HEK293 (cell line): ENCODE data around the gene SLC25A26.
"Not testable (repeated sequence)": the region's sequence is repeated elsewhere in the genome, so short reads cannot be mapped to it uniquely, and the experiment has no call there.

ENCODE experiments used
- CTCF ChIA-PET: fragments of 350-600 bp; formaldehyde crosslinking; extraction: SDS; loops from one replicate; lab custom pipeline; 2021; ENCODE audit warnings: antibody characterized with exemption; lab: Yijun Ruan, JAX
- POLR2A ChIA-PET: fragments of 300-600 bp; formaldehyde crosslinking; extraction: SDS; loops from one replicate; lab custom pipeline; 2020; ENCODE audit warnings: antibody characterized with exemption, inconsistent platforms; lab: Yijun Ruan, JAX
- H3K27ac ChIP-seq: fragments of 200-500 bp; sonication (Bioruptor generic); 2 replicates; pipeline ENCODE4 v1.5.1; 2014; ENCODE audit warnings: low read depth, low read length, control low read depth, inconsistent platforms; ENCODE audit errors: extremely low read depth
- H3K36me3 ChIP-seq, 2 experiments: fragments of 200-500 bp in 1 of 2; sonication (Bioruptor generic) in 1 of 2; 1 replicate in 1 of 2; 2 replicates in 1 of 2; pipeline ENCODE4 v1.5.1; 2014 to 2017; ENCODE audit warnings: inconsistent platforms in 2 of 2, low read length in 2 of 2; ENCODE audit not compliant: control insufficient read depth in 2 of 2, insufficient read depth in 1 of 2
- H3K4me1 ChIP-seq: fragments of 200-500 bp; sonication (Bioruptor generic); 2 replicates; pipeline ENCODE4 v1.5.1; 2014; ENCODE audit warnings: mild to moderate bottlenecking, low read length, inconsistent platforms; ENCODE audit not compliant: control insufficient read depth, insufficient read depth
- H3K4me3 ChIP-seq: 2 replicates; pipeline ENCODE4 v1.5.1; 2011; ENCODE audit warnings: low read depth, mild to moderate bottlenecking, control low read depth, low read length, moderate library complexity
- H3K9me3 ChIP-seq: fragments of 200-500 bp; sonication (Bioruptor generic); 2 replicates; pipeline ENCODE4 v1.5.1; 2014; ENCODE audit warnings: low read depth, low read length, inconsistent platforms; ENCODE audit not compliant: control insufficient read depth, insufficient read depth
- HOXA7 ChIP-seq: sonication (generic); formaldehyde crosslinking; IDR thresholded peaks from 2 replicates; pipeline ENCODE4 v1.8.1; 2022; ENCODE audit warnings: missing genetic modification reagents, borderline replicate concordance
- IKZF3 ChIP-seq: fragments of 450-650 bp; IDR thresholded peaks from 2 replicates; pipeline ENCODE4 v1.5.0; 2018; ENCODE audit warnings: missing biosample characterization, mild to moderate bottlenecking, missing genetic modification characterization, moderate library complexity
- KLF10 ChIP-seq: fragments of 450-650 bp; IDR thresholded peaks from 2 replicates; pipeline ENCODE4 v1.5.1; 2018; ENCODE audit warnings: missing biosample characterization, mild to moderate bottlenecking, missing genetic modification characterization
- MEIS1 ChIP-seq: sonication (generic); formaldehyde crosslinking; IDR thresholded peaks from 2 replicates; pipeline ENCODE4 v1.8.1; 2022; ENCODE audit warnings: missing genetic modification reagents, mild to moderate bottlenecking, borderline replicate concordance
- OVOL3 ChIP-seq: fragments of 450-650 bp; formaldehyde crosslinking; IDR thresholded peaks from 2 replicates; pipeline ENCODE4 v1.5.1; 2016; ENCODE audit warnings: missing biosample characterization, missing genetic modification characterization
- SP3 ChIP-seq: fragments of 450-650 bp; formaldehyde crosslinking; IDR thresholded peaks from 2 replicates; pipeline ENCODE4 v1.5.1; 2016; ENCODE audit warnings: missing biosample characterization, missing genetic modification characterization
- SP7 ChIP-seq: fragments of 450-650 bp; formaldehyde crosslinking; IDR thresholded peaks from 2 replicates; pipeline ENCODE4 v1.5.1; 2016; ENCODE audit warnings: missing biosample characterization, missing genetic modification characterization
- TRIM28 ChIP-seq: IDR thresholded peaks from 2 replicates; pipeline ENCODE4 v1.6.1; 2011; ENCODE audit warnings: low read length, control low read depth, borderline replicate concordance
- ZNF10 ChIP-seq: fragments of 450-650 bp; formaldehyde crosslinking; IDR thresholded peaks from 2 replicates; pipeline ENCODE4 v1.5.1; 2017; ENCODE audit warnings: missing biosample characterization, missing genetic modification characterization
- ZNF114 ChIP-seq: fragments of 450-650 bp; formaldehyde crosslinking; IDR thresholded peaks from 2 replicates; pipeline ENCODE4 v1.5.0; 2017; ENCODE audit warnings: missing biosample characterization, missing genetic modification characterization
- ZNF146 ChIP-seq: fragments of 450-650 bp; formaldehyde crosslinking; IDR thresholded peaks from 2 replicates; pipeline ENCODE4 v1.5.1; 2016; ENCODE audit warnings: missing biosample characterization, missing genetic modification characterization
- ZNF202 ChIP-seq: fragments of 450-650 bp; formaldehyde crosslinking; IDR thresholded peaks from 2 replicates; pipeline ENCODE4 v1.5.1; 2016; ENCODE audit warnings: missing biosample characterization, missing genetic modification characterization, borderline replicate concordance
- ZNF391 ChIP-seq: fragments of 450-650 bp; formaldehyde crosslinking; IDR thresholded peaks from 2 replicates; pipeline ENCODE4 v1.5.1; 2016; ENCODE audit warnings: low read depth, missing biosample characterization, missing genetic modification characterization, borderline replicate concordance
- ZNF473 ChIP-seq: fragments of 450-650 bp; formaldehyde crosslinking; IDR thresholded peaks from 2 replicates; pipeline ENCODE4 v1.5.1; 2017; ENCODE audit warnings: missing biosample characterization, missing genetic modification characterization
- ZNF529 ChIP-seq: fragments of 450-650 bp; formaldehyde crosslinking; IDR thresholded peaks from 2 replicates; pipeline ENCODE4 v1.5.1; 2017; ENCODE audit warnings: missing genetic modification characterization, missing biosample characterization; ENCODE audit not compliant: insufficient replicate concordance
- ZNF558 ChIP-seq: fragments of 450-650 bp; formaldehyde crosslinking; IDR thresholded peaks from 2 replicates; pipeline ENCODE4 v1.5.1; 2016; ENCODE audit warnings: missing biosample characterization, missing genetic modification characterization
- ZNF624 ChIP-seq: fragments of 450-650 bp; formaldehyde crosslinking; IDR thresholded peaks from 2 replicates; pipeline ENCODE4 v1.5.1; 2017; ENCODE audit warnings: missing biosample characterization, missing genetic modification characterization
- ZNF654 ChIP-seq: fragments of 450-650 bp; formaldehyde crosslinking; IDR thresholded peaks from 2 replicates; pipeline ENCODE4 v1.5.1; 2016; ENCODE audit warnings: low read depth, missing biosample characterization, missing genetic modification characterization
- TF ChIP-seq, protein P1 (sequence below): fragments of 450-650 bp; formaldehyde crosslinking; IDR thresholded peaks from 2 replicates; pipeline ENCODE4 v1.5.1; 2016; ENCODE audit warnings: missing biosample characterization, missing genetic modification characterization
- TF ChIP-seq, protein P2 (sequence below): fragments of 450-650 bp; formaldehyde crosslinking; IDR thresholded peaks from 2 replicates; pipeline ENCODE4 v1.5.1; 2017; ENCODE audit warnings: missing biosample characterization, missing genetic modification characterization
- TF ChIP-seq, protein P3 (sequence below): fragments of 450-650 bp; formaldehyde crosslinking; IDR thresholded peaks from 2 replicates; pipeline ENCODE4 v1.5.1; 2017; ENCODE audit warnings: missing biosample characterization, missing genetic modification characterization
- TF ChIP-seq, protein P4 (sequence below): fragments of 450-650 bp; formaldehyde crosslinking; IDR thresholded peaks from 2 replicates; pipeline ENCODE4 v1.5.1; 2017; ENCODE audit warnings: missing biosample characterization, missing genetic modification characterization

SLC25A26 gene

DNA sequence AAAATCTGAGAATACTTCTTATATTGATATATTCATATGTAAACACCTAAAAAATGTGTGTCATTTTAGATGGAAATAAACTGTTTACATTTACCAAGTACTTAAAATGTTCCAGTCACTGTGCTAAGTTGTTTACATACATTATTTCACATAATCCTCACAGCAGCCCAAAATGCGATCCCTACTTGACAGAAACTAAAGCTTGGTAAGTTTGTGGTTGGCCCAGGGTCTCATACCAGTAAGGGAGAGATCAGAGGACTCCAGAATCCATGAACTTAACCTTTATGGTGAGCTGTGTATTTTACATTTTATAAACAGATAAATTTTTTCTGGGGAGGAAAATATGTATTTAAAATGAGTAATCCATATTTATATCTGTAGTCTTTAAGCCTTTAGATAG, 51.2 kb downstream of the SLC25A26 start:
- Histone ChIP-seq H3K27ac (no peak overlapping the region), H3K9me3 (no peaks in the 10 kb centered on the region), H3K4me1 (no peaks in the 10 kb centered on the region), H3K36me3 (no peaks in the 10 kb centered on the region), H3K4me3 (no peak overlapping the region)
- ChIA-PET POLR2A (no interaction called here), CTCF (interaction anchor here (1.1 to 1.8 kb wide), 6 partner anchors 18 to 550 kb away, joined by 3 to 8 read pairs (median 4); no protein-coding TSS in a partner anchor)
- TF ChIP-seq ZNF558 (tag by site-specific recombination) (no peak), TRIM28 (no peak), ZNF529 (tag by site-specific recombination) (no peak)

DNA sequence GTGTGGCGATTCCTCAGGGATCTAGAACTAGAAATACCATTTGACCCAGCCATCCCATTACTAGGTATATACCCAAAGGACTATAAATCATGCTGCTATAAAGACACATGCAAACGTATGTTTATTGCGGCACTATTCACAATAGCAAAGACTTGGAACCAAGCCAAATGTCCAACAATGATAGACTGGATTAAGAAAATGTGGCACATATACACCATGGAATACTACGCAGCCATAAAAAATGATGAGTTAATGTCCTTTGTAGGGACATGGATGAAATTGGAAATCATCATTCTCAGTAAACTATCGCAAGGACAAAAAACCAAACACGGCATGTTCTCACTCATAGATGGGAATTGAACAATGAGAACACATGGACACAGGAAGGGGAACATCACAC, 54.0 kb downstream of the SLC25A26 start:
- H3K9me3 ChIP-seq, POLR2A ChIA-PET, CTCF ChIA-PET, H3K4me3 ChIP-seq, H3K27ac ChIP-seq, H3K36me3 ChIP-seq, H3K4me1 ChIP-seq: not testable (repeated sequence)
- peak; percentile 58 for TF ChIP-seq ZNF146 (tag by site-specific recombination)

DNA sequence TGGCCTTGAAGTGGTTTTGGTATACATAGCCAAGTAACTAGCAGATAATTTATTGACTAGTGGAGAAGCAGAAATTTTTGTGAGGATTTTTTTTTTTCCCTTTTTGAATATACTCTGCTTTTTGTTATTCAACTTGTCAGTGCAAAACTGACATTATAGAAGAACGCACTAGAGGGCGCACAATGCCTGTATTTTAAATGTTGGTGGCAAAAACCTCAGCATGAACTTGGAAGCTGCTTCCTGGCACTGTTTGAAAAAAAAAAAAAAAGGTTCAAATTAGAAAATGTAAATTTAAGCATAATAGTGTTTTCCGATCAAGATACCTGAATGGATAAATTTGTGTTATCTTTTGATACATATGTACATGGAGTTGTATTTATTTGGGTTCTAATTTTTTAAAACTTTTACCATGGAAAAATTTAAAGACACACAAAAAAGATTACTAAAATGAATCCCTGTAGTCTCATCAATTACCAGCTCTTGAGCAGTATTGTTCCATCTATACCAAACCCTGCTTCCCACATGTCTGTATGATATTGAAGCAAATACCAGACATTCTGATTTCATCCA, 56.0 kb downstream of the SLC25A26 start:
- TF ChIP-seq ZNF654 (tag by site-specific recombination) (peak; percentile 67), ZNF114 (tag by site-specific recombination) (no peak)
- TF ChIP-seq, protein P1, sequence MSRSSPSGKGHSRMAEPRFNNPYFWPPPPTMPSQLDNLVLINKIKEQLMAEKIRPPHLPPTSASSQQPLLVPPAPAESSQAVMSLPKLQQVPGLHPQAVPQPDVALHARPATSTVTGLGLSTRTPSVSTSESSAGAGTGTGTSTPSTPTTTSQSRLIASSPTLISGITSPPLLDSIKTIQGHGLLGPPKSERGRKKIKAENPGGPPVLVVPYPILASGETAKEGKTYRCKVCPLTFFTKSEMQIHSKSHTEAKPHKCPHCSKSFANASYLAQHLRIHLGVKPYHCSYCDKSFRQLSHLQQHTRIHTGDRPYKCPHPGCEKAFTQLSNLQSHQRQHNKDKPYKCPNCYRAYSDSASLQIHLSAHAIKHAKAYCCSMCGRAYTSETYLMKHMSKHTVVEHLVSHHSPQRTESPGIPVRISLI (tag by site-specific recombination): peak; percentile 69; the same call in 1 of the 2 replicates
- Histone ChIP-seq H3K4me1 (no peaks in the 10 kb centered on the region), H3K27ac (no peak overlapping the region), H3K4me3 (no peak overlapping the region), H3K36me3 (no peaks in the 10 kb centered on the region; a peak in 1 of 3 replicates), H3K9me3 (no peaks in the 10 kb centered on the region)
- POLR2A ChIA-PET: interaction anchor here (0.7 kb wide), 2 partner anchors 555 to 688 kb away, joined by 4 read pairs; no protein-coding TSS in a partner anchor
- CTCF ChIA-PET: interaction anchor here (0.6 to 3.5 kb wide), 13 partner anchors 9 to 546 kb away, joined by 3 to 17 read pairs (median 4); no protein-coding TSS in a partner anchor

DNA sequence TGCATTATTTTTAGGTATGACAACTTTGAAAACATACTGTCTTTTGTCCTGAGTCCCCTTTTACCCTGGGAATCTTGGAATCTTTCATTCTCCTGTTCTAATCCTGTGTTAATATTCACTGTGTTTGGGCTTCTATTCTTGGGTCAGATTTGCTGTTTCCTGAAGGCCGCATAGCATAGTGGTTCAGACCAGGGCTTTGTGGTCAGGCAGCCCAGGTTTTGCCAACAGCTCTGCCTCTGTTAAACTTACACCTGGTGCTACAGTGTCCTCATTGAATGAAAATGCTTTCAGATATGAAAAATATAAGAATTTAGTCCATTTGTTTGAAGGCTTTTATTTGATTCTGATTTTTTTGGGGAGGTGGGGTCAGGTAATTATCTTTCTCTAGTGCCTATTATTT, 58.4 kb downstream of the SLC25A26 start:
- Histone ChIP-seq H3K4me1 (no peaks in the 10 kb centered on the region), H3K36me3 (no peaks in the 10 kb centered on the region; a peak in 1 of 3 replicates), H3K9me3 (no peaks in the 10 kb centered on the region), H3K27ac (no peak overlapping the region), H3K4me3 (no peak overlapping the region)
- ChIA-PET CTCF (interaction anchor here (0.7 to 3.5 kb wide), 4 partner anchors 98 to 543 kb away, joined by 5 to 17 read pairs (median 10); no protein-coding TSS in a partner anchor), POLR2A (no interaction called here)
- TF ChIP-seq HOXA7 (CRISPR knock-in tag) (no peak), ZNF473 (tag by site-specific recombination) (no peak), SP7 (tag by site-specific recombination) (no peak), ZNF624 (tag by site-specific recombination) (no peak), ZNF202 (tag by site-specific recombination) (no peak), ZNF10 (no peak), OVOL3 (tag by site-specific recombination) (no peak), SP3 (tag by site-specific recombination) (no peak), ZNF391 (tag by site-specific recombination) (no peak), MEIS1 (no peak), KLF10 (tag by site-specific recombination) (no peak), IKZF3 (tag by site-specific recombination) (no peak)
- TF ChIP-seq, protein P2, sequence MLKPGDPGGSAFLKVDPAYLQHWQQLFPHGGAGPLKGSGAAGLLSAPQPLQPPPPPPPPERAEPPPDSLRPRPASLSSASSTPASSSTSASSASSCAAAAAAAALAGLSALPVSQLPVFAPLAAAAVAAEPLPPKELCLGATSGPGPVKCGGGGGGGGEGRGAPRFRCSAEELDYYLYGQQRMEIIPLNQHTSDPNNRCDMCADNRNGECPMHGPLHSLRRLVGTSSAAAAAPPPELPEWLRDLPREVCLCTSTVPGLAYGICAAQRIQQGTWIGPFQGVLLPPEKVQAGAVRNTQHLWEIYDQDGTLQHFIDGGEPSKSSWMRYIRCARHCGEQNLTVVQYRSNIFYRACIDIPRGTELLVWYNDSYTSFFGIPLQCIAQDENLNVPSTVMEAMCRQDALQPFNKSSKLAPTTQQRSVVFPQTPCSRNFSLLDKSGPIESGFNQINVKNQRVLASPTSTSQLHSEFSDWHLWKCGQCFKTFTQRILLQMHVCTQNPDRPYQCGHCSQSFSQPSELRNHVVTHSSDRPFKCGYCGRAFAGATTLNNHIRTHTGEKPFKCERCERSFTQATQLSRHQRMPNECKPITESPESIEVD (tag by site-specific recombination): no peak
- TF ChIP-seq, protein P3, sequence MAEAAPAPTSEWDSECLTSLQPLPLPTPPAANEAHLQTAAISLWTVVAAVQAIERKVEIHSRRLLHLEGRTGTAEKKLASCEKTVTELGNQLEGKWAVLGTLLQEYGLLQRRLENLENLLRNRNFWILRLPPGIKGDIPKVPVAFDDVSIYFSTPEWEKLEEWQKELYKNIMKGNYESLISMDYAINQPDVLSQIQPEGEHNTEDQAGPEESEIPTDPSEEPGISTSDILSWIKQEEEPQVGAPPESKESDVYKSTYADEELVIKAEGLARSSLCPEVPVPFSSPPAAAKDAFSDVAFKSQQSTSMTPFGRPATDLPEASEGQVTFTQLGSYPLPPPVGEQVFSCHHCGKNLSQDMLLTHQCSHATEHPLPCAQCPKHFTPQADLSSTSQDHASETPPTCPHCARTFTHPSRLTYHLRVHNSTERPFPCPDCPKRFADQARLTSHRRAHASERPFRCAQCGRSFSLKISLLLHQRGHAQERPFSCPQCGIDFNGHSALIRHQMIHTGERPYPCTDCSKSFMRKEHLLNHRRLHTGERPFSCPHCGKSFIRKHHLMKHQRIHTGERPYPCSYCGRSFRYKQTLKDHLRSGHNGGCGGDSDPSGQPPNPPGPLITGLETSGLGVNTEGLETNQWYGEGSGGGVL (tag by site-specific recombination): no peak
- TF ChIP-seq, protein P4, sequence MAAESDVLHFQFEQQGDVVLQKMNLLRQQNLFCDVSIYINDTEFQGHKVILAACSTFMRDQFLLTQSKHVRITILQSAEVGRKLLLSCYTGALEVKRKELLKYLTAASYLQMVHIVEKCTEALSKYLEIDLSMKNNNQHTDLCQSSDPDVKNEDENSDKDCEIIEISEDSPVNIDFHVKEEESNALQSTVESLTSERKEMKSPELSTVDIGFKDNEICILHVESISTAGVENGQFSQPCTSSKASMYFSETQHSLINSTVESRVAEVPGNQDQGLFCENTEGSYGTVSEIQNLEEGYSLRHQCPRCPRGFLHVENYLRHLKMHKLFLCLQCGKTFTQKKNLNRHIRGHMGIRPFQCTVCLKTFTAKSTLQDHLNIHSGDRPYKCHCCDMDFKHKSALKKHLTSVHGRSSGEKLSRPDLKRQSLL (tag by site-specific recombination): no peak
